Measurements from ENCODE around the gene ATP2B3. TPM values are rescaled to one million over a fixed set of nuclear protein-coding genes. Genes with fewer than 3 reads are reported as not detected.
A peak's percentile ranks its signal among the peaks of the same experiment; 100 is the strongest.

ATP2B3 gene
- 0.17 to 0.46 TPM (median 0.37 TPM) in 3 replicates for total RNA-seq
- long read RNA-seq: 0 reads

- no peak for TF ChIP-seq CTCF (IDR thresholded peaks at IDR 0.05)
- peaks cover 8% of the 10 kb centered on the region for H3K4me1 Mint-ChIP-seq (ENCODE audit: low read depth)
- peak within 1 kb of the TSS; percentile 47 for H3K4me3 Mint-ChIP-seq (ENCODE audit: unreplicated experiment)
- H3K9me3 Mint-ChIP-seq (ENCODE audit: low read depth): no peaks in the 10 kb centered on the region
- H3K27ac Mint-ChIP-seq (ENCODE audit: unreplicated experiment): peak within 1 kb of the TSS; percentile 22
- H3K27me3 Mint-ChIP-seq (ENCODE audit: low read depth): peaks cover 9% of the 10 kb centered on the region
- DNase-seq (ENCODE audit: low spot score): no peak
- H3K36me3 Mint-ChIP-seq (ENCODE audit: low read depth): no peaks in the 10 kb centered on the region
These were observed at the start of gene ATP2B3 for GRCh38 chrX:153517423-153517822. Gene ATP2B3 (plus strand): TSS chrX:153517642. CDS start chrX:153536248, 18,606 bp downstream.

- no peaks in the 10 kb centered on the region for H3K36me3 Mint-ChIP-seq (ENCODE audit: low read depth)
- no peak for DNase-seq (ENCODE audit: low spot score)
- H3K4me3 Mint-ChIP-seq (ENCODE audit: unreplicated experiment): no peak overlapping the region
- no peak for TF ChIP-seq CTCF (IDR thresholded peaks at IDR 0.05)
- H3K9me3 Mint-ChIP-seq (ENCODE audit: low read depth): no peaks in the 10 kb centered on the region
- no peak overlapping the region for H3K27ac Mint-ChIP-seq (ENCODE audit: unreplicated experiment)
- H3K4me1 Mint-ChIP-seq (ENCODE audit: low read depth): peaks cover 28% of the 10 kb centered on the region
- no peaks in the 10 kb centered on the region for H3K27me3 Mint-ChIP-seq (ENCODE audit: low read depth)
These were observed 49.3 kb upstream of the ATP2B3 start for GRCh38 chrX:153468008-153468580.

GRCh38 chrX:153469811-153470410 lies 47.5 kb upstream of the ATP2B3 start:
- Mint-ChIP-seq H3K27ac (ENCODE audit: unreplicated experiment) (peak overlapping the region; percentile 36), H3K4me1 (ENCODE audit: low read depth) (peaks cover 39% of the 10 kb centered on the region), H3K36me3 (ENCODE audit: low read depth) (no peaks in the 10 kb centered on the region), H3K27me3 (ENCODE audit: low read depth) (no peaks in the 10 kb centered on the region), H3K9me3 (ENCODE audit: low read depth) (no peaks in the 10 kb centered on the region), H3K4me3 (ENCODE audit: unreplicated experiment) (peak overlapping the region; percentile 74)
- peak; percentile 44 for TF ChIP-seq CTCF (IDR thresholded peaks at IDR 0.05)
- no peak for DNase-seq (ENCODE audit: low spot score)

- H3K9me3 Mint-ChIP-seq (ENCODE audit: low read depth): no peaks in the 10 kb centered on the region
- no peaks in the 10 kb centered on the region for H3K36me3 Mint-ChIP-seq (ENCODE audit: low read depth)
- no peaks in the 10 kb centered on the region for H3K27me3 Mint-ChIP-seq (ENCODE audit: low read depth)
- H3K4me1 Mint-ChIP-seq (ENCODE audit: low read depth): peaks cover 46% of the 10 kb centered on the region
- H3K27ac Mint-ChIP-seq (ENCODE audit: unreplicated experiment): peak within 1 kb of the TSS; percentile 89
- TF ChIP-seq CTCF (IDR thresholded peaks at IDR 0.05): peak; percentile 86
- H3K4me3 Mint-ChIP-seq (ENCODE audit: unreplicated experiment): peak within 1 kb of the TSS; percentile 74
- no peak for DNase-seq (ENCODE audit: low spot score)
These were observed 46.8 kb upstream of the ATP2B3 start, which contains the start of gene HAUS7 for GRCh38 chrX:153470411-153471363. Gene HAUS7 (minus strand): TSS chrX:153470576. CDS start chrX:153470557, 19 bp downstream.
